Chondrocyte (in vitro differentiated cells): ENCODE measurements around the gene PCDHGA5. TPM values are rescaled to one million over a fixed set of nuclear protein-coding genes. Genes with fewer than 3 reads are reported as not detected.

Source experiments
- DNase-seq: peaks from one replicate; pipeline ENCODE4 v3.0.0; 2021; ENCODE audit warnings: mixed read lengths, low spot score
- H3K27ac Mint-ChIP-seq: one replicate; pipeline ENCODE4 v1.8.0; 2021; ENCODE audit warnings: mild to moderate bottlenecking, moderate library complexity, mixed read lengths; ENCODE audit not compliant: unreplicated experiment
- H3K27me3 Mint-ChIP-seq: 2 replicates; pipeline ENCODE4 v1.8.0; 2021; ENCODE audit warnings: low read depth, mixed read lengths
- H3K36me3 Mint-ChIP-seq: 2 replicates; pipeline ENCODE4 v1.8.0; 2021; ENCODE audit warnings: low read depth, mixed read lengths
- H3K4me1 Mint-ChIP-seq: 2 replicates; pipeline ENCODE4 v1.8.0; 2021; ENCODE audit warnings: low read depth, mild to moderate bottlenecking, mixed read lengths
- H3K4me3 Mint-ChIP-seq: one replicate; pipeline ENCODE4 v1.8.0; 2021; ENCODE audit warnings: mild to moderate bottlenecking, moderate library complexity, mixed read lengths; ENCODE audit not compliant: unreplicated experiment
- H3K9me3 Mint-ChIP-seq: 2 replicates; pipeline ENCODE4 v1.8.0; 2021; ENCODE audit warnings: low read depth, mixed read lengths
- total RNA-seq: library from RNA; stranded (reverse); gene quantifications from 3 replicates; pipeline ENCODE4 v1.2.1, GENCODE V29; 2021
- TF ChIP-seq, protein P1 (sequence below): fragments of 200-600 bp; sonication (generic); IDR thresholded peaks from 2 replicates; pipeline ENCODE4 v1.5.0; 2021; ENCODE audit warnings: antibody characterized with exemption, mild to moderate bottlenecking, moderate library complexity

The PCDHGA5 gene
- total RNA-seq, 1 donor from 2014 or later, result 0.27 TPM

DNA sequence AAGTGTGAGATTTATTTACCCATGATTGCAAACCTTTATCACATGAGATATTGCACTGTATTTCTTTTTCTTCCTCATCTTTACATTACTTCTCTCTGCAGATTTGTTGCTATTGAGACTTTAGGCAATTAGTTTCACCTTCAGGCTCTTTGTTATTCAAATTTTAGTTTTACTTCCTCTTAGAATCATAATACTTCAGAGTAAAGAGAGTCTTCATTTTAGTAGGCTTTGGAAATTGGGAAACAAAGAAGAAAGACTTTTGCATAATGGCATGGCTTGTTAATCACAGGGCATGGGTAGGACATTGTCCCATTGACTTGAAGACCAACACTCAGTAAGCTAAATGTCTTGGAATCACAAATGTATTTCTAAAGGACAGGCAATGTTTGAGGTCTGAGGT, 1.2 kb upstream of the PCDHGA5 start:
- Mint-ChIP-seq H3K36me3 (peaks cover 12% of the 10 kb centered on the region), H3K9me3 (peaks cover 68% of the 10 kb centered on the region)

DNA sequence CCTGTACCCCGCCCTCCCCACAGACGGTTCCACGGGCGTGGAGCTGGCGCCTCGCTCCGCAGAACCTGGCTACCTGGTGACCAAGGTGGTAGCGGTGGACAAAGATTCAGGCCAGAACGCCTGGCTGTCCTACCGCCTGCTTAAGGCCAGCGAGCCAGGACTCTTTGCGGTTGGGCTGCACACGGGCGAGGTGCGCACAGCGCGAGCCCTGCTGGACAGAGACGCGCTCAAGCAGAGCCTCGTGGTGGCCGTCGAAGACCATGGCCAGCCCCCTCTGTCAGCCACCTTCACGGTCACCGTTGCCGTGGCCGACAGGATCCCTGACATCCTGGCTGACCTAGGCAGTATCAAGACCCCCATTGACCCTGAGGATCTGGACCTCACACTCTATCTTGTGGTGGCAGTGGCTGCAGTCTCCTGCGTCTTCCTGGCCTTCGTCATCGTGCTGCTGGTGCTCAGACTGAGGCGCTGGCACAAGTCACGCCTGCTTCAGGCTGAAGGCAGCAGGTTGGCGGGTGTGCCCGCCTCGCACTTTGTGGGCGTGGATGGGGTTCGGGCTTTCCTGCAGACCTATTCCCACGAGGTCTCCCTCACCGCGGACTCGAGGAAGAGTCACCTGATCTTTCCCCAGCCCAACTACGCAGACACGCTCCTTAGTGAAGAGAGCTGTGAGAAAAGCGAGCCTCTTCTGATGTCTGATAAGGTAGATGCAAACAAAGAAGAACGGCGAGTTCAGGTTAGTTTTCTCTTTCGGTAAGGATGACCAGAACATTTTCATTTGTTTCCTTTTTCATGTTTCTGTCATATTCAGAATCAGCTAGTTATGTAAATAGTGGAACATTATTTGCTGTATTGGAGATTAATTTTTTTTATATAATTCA, 2.3 kb downstream of the PCDHGA5 start:
- H3K4me3 Mint-ChIP-seq, result no peak overlapping the region
- no peaks in the 10 kb centered on the region for H3K27me3 Mint-ChIP-seq
- peaks cover 8% of the 10 kb centered on the region for H3K36me3 Mint-ChIP-seq
- no peak for DNase-seq
- H3K4me1 Mint-ChIP-seq, result no peaks in the 10 kb centered on the region
- H3K9me3 Mint-ChIP-seq, result peaks cover 62% of the 10 kb centered on the region
- no peak overlapping the region for H3K27ac Mint-ChIP-seq
- TF ChIP-seq, protein P1, sequence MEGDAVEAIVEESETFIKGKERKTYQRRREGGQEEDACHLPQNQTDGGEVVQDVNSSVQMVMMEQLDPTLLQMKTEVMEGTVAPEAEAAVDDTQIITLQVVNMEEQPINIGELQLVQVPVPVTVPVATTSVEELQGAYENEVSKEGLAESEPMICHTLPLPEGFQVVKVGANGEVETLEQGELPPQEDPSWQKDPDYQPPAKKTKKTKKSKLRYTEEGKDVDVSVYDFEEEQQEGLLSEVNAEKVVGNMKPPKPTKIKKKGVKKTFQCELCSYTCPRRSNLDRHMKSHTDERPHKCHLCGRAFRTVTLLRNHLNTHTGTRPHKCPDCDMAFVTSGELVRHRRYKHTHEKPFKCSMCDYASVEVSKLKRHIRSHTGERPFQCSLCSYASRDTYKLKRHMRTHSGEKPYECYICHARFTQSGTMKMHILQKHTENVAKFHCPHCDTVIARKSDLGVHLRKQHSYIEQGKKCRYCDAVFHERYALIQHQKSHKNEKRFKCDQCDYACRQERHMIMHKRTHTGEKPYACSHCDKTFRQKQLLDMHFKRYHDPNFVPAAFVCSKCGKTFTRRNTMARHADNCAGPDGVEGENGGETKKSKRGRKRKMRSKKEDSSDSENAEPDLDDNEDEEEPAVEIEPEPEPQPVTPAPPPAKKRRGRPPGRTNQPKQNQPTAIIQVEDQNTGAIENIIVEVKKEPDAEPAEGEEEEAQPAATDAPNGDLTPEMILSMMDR, result no peak

More for the DNA sequence above, 1.2 kb upstream of the PCDHGA5 start:
- TF ChIP-seq, protein P1, result no peak
- H3K27ac Mint-ChIP-seq, result no peak overlapping the region
- no peak for DNase-seq
- H3K4me3 Mint-ChIP-seq, result no peak overlapping the region
- no peaks in the 10 kb centered on the region for H3K4me1 Mint-ChIP-seq
- H3K27me3 Mint-ChIP-seq, result no peaks in the 10 kb centered on the region

DNA sequence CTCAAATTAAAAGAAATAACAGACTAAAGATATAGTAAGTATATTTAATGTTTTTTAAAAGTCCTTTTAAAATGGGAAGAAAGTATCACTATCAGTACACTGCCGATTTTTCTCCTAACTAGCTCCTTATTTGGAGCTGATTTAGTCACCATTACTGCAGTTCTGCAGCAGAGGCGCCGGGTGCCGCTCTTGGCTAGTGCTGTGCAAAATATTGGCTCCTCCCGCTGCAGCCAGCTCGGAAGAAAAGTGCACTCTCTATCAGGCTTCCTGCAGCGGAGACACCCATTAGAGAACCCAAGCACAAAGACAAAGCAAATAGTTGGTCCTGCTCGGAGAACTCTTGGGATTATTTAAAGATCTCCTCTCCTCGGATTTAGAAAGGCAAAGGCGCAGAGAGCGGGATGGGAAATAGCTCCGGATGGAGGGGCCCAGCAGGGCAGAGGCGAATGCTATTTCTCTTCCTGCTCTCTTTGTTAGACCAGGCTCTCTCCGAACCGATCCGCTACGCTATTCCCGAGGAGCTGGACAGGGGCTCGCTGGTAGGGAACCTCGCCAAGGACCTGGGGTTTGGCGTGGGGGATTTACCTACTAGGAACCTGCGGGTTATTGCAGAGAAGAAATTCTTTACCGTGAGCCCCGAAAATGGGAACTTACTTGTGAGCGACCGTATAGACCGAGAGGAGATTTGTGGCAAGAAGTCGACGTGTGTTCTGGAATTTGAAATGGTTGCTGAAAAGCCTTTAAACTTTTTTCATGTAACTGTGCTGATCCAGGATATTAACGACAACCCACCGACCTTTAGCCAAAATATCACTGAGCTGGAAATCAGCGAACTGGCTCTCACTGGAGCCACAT, 6.3 kb downstream of the PCDHGA5 start, which contains the start of gene PCDHGB3:
Gene PCDHGB3 (plus strand): TSS at position 249 of the 855 bp plus-strand sequence. CDS start 153 bp downstream, at position 402.
- Mint-ChIP-seq H3K27me3 (no peaks in the 10 kb centered on the region), H3K9me3 (peaks cover 53% of the 10 kb centered on the region), H3K4me1 (no peaks in the 10 kb centered on the region), H3K4me3 (no peak within 1 kb of the TSS), H3K27ac (no peak within 1 kb of the TSS), H3K36me3 (peaks cover 10% of the 10 kb centered on the region)
- no peak for DNase-seq
- TF ChIP-seq, protein P1, result no peak

DNA sequence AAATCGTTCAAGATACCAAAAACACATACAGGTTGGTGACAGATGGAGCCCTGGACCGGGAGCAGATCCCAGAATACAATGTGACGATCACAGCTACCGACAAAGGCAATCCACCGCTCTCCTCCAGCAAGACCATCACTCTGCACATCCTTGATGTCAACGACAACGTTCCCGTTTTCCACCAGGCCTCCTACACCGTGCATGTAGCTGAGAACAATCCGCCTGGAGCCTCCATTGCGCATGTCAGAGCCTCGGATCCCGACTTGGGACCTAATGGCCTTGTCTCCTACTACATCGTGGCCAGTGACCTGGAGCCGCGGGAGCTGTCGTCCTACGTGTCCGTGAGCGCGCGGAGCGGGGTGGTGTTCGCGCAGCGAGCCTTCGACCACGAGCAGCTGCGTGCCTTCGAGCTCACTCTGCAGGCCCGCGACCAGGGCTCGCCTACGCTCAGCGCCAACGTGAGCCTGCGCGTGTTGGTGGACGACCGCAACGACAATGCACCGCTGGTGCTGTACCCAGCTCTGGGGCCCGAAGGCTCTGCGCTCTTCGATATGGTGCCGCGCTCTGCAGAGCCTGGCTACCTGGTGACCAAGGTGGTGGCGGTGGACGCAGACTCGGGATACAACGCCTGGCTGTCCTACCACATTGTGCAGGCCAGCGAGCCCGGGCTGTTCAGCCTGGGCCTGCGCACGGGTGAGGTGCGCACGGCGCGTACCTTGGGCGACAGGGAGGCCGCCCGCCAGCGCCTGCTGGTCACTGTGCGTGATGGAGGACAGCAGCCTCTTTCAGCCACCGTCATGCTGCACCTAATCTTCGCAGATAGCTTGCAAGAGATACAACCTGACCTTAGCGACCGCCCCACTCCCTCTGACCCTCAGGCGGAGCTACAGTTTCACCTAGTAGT, 7.9 kb downstream of the PCDHGA5 start:
- TF ChIP-seq, protein P1, result no peak
- H3K36me3 Mint-ChIP-seq, result peaks cover 11% of the 10 kb centered on the region
- H3K27ac Mint-ChIP-seq, result no peak overlapping the region
- no peaks in the 10 kb centered on the region for H3K27me3 Mint-ChIP-seq
- H3K4me1 Mint-ChIP-seq, result no peaks in the 10 kb centered on the region
- no peak for DNase-seq
- peaks cover 51% of the 10 kb centered on the region for H3K9me3 Mint-ChIP-seq
- no peak overlapping the region for H3K4me3 Mint-ChIP-seq
